ENCODE results near the gene SNX27.

- TF ChIP-seq POLR2AphosphoS5 (IDR thresholded peaks at IDR 0.05; ENCODE audit: low read depth, low read length) = no peak
- TF ChIP-seq SIN3A (IDR thresholded peaks at IDR 0.05; ENCODE audit: borderline replicate concordance, insufficient read depth, low read length) = no peak
Measured at GRCh38 chr1:151629278-151629677, 17.4 kb downstream of the SNX27 start.
